ENCODE data around the gene YIF1A.

DNA sequence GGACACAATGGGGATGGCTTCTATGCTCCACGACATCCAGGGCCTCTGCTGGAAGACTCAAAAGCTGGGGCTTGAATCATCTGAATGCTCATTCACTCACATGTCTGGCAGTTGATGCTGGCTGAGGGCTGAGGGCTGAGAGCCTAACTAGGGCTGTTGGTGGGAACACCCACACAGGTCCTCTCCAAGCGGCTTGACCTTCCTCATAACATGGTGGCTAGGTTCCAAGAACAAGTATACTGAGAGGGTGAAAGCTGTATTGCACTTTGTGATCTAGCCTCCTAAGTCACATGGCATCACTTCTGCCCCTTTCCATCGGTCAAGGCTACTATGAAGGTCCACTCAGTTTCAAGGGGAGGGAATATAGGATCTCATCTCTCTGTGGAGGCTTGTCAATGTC is 10.2 kb upstream of the YIF1A start:
- TF ChIP-seq CTCF (IDR thresholded peaks at IDR 0.05) (no peak), POLR2A (IDR thresholded peaks at IDR 0.05) (no peak)

Data from adrenal gland (tissue), 5 donors.